OCI-LY7 (cell line): ENCODE measurements around the gene POLD2.
"Not testable (repeated sequence)": the region's sequence is repeated elsewhere in the genome, so short reads cannot be mapped to it uniquely, and the experiment has no call there.

Experiments
- CTCF ChIP-seq: fragments of 200-600 bp; sonication (generic); conservative IDR thresholded peaks from 2 replicates; pipeline ENCODE4 v1.5.1; 2014; ENCODE audit warnings: mild to moderate bottlenecking, antibody characterized with exemption, low read length, moderate library complexity, mixed read lengths
- EZH2phosphoT487 ChIP-seq: fragments of 200-600 bp; sonication (generic); IDR thresholded peaks from 2 replicates; pipeline ENCODE4 v1.6.1; 2018; ENCODE audit warnings: low read depth, borderline replicate concordance, mild to moderate bottlenecking, mixed run types, antibody characterized with exemption, low read length, moderate library complexity, mixed read lengths

DNA sequence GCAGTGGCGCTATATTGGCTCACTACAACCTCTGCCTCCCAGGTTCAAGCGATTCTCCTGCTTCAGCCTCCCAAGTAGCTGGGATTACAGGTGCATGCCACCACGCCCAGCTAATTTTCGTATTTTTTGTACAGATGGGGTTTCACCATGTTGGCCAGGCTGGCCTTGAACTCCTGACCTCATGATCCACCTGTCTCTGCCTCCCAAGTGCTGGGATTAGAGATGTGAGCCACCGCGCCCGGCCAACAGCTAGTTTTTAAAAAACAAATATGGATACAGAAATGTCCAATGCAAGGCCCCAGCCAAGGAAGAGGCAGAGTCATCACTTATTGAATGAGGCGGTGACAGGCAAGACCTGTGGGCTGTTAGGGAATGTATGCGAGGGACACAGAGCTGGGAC lies 48.6 kb upstream of the POLD2 start:
- not testable (repeated sequence) for TF ChIP-seq CTCF, EZH2phosphoT487
